Activated CD8-positive, alpha-beta memory T cell treated with anti-CD3 and anti-CD28 coated beads, Interleukin-2, amount 50 U/mL, for 24 hours (primary cell): ENCODE results near the gene MAP1S.

ENCODE experiments used
- DNase-seq: peaks from one replicate; pipeline ENCODE4 v3.0.0-alpha.2; 2020; ENCODE audit errors: extremely low read depth

Gene MAP1S

DNA sequence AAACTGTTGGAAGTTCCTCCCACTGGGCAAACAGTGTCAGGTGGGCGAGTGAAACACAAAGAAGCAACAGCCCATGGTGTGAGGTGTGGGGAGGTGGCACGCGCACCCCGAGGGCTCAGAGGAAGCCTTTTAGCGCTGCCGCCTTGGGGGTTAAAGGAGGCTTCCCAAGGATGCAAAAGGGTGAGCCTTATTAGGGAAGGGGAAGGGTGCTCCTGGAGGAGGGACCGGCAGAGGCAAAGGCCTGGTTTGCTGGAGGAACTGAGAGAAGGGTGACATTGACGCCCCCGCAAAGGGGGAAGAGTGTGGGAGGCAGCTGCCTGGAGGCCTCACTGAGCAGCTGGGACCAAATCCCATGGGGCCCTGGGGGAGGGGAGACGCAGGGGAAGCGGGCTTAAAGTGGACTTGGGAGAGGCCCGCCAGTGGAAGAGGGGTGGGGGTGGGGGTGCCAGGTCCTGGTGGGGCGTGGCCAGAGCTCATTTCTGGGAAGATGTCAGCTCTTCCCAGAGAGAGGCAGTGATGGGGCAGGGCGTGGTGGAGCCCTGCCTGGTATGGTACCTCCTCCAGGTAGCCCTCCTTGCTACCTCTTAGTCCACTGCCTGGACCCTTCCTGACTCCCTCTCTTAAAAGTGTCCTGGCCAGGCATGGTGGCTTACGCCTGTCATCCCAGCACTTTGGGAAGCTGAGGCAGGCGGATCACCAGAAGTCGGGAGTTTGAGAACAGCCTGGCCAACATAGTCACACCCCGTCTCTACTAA is 20.0 kb downstream of the MAP1S start:
- no peak for DNase-seq

DNA sequence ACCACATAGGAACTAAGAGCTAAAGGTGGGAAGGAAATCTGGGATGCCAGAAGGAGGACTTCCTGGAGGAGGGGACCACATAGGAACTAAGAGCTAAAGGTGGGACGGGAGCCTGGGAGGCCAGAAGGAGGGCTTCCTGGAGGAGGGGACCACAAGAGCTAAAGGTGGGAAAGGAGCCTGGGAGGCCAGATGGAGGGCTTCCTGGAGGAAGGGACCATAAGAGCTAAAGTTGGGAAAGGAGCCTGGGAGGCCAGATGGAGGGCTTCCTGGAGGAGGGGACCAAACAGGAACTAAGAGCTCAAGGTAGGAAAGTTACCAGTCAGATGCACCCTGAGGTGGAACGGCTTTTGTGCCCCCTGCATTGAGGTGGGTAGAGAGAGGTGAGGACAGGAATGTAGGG is 22.2 kb downstream of the MAP1S start:
- DNase-seq, result no peak

DNA sequence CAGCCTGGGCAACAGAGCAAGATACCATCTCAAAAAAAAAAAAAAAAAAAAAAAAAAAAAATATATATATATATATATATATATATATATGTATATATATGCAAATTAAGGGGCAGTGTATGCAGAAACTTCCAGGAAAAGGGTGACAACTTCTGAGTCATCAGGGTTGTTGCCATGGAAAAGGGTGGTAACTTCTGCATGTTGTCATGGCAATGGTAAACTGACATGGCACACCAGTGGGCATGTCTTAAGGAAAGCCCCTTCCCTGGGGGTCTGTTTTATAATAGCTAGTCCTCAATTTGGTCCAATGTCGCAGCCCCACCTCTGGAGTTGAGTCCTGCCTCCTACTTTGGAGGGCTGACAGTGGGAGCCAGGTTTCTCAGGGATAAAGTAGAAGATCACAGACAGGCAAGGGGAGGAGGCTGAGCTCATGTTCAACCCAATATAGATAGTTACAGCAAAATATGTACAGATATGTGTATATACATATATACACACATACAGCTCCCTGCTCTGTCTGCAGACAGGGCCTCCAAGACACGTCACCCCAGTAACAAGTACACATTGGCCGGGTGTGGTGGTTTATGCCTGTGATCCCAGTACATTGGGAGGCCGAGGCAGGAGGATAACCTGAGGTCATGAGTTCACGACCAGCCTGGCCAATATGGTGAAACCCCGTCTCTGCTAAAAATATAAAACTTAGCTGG is 24.7 kb downstream of the MAP1S start:
- no peak for DNase-seq

DNA sequence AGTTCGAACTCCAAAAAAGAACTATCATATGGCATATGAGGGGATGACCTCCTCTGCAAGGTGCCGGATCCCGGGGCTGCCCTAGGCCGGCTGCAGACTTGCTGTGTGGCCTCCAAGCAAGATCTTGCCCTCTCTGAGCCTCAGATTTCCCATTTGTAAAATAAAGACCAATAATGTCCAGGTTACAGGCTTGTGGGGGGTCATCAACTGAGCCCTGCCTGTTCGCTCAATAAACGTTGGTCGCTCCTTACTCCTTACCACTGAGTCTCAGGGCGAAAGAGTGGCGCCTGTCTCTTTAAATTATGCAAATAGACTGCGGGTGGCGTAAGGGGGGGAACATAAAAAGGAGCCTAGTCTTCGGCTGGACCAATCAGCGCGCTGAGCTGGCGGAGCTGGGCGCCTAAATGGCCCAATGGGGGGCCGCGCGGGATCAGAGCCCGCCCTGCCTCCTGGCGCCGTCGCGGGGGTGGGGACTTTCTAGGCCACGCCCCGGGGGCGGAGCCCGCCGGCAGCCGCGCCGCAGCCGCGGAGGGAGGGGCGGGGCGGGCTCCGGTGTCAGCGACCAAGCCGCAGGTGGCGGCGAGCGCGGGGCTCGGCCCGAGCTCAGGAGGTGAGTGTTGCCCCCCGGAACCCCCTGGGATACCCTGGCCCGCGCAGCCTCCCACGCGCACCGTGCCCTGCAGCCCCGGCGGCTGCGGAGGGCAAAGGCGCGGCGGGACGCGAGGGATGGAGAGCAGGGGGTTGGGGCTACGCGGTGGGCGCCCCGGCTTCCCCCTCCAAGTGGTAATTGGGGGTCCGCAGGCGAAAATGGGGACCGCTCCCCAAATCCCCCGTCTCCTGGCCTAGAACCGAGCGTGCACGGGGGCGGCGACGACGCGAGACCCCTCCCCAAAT is 28.2 kb downstream of the MAP1S start:
- peak; percentile 84 for DNase-seq

DNA sequence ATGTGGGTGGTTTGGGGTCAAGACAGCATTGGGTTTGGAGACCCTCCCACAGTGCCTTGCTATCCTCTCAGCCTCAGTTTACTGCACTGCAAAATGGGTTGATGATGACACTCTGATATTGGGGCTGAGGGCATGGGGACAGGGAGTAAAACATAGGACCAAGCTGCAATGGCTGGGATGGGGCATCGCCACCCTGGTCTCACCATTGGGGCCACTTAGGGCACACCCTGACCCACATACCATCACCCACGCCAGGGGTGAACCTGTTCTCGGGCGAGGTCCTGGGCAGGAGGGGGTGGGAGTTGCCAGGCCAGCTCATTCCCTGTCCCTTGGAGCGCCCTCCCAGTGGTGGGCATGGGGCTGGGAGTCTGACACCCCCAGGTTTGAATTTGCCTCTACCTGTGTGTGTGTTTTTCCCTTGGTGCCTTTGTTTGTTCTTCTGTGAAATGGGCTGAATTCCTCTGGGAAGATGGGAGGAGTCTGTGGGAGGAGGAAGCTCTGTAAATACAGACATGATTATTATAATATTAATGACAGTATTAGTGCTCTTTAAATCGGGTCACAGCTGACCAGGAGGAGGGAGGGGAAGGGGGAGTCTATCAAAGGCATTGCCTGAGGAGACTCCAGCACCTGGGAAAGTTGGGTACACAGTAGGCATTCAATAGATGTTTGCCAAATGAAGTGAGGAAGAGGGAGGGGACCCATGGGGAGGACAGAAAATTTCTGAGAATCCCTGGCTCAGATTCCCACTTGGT is 29.8 kb downstream of the MAP1S start:
- DNase-seq, result no peak

DNA sequence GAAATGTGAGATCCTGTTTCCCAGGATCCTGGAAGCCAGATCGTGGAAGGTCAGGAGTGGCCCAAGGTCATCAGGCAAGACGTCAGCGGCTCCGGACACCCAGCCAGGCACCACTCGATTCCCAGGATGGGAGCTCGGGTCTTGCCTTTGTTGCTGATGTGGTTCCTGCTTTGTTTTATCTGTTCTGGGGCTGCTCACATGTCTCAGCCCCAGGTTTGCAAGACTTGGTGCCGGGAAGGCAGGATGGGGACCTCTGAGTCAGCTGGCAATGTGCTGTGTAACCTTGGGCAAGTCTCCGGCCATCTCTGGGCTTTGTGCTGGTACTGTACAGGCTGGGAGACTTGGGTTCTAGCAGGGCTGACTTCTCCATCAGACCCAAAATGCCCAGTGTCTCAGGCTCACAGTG is 30.6 kb downstream of the MAP1S start:
- DNase-seq, result no peak

DNA sequence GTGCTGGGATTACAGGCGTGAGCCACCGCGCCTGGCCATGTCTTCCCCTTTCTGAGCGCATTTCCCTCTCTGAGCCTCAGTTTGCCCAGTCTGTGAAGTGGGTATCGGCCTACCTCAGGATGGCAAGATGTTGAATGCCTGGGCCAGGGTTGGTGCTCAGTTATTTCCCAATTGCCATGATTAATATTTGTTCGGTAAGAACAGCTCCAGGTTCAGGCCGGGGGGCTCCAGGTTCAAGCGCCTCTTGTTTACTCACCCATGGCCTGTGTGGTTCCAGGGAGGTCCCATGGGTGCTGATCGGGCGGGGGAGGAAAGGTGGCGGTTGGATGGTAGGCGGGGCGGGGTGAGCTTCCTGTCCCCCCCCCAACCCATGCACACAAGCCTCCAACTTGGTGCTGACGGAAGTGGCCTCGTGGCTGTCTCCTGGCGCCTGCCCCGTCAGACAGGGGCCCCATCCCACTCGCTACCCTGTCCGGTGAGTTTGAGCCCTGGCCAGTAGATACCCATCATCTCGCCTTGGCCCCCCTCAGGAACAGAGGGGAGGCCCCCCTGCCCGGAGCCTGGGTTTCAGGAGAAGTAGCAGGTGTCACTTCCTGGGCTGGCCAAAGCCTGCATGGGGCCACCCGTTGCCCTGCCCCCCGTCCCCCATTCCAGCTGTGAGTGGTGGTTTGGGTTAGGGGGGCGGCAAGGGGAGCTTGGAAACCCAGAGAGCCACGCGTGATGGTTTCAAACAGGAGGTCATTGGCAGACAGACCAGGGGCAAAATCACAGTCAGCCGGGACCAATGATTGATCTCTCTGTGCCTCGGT is 32.0 kb downstream of the MAP1S start, which contains the start of gene FCHO1:
Gene FCHO1, plus strand, starts transcription at position 375 of the 809 bp plus-strand sequence. CDS start 3,688 bp downstream, outside the sequence.
- peak; percentile 68 for DNase-seq

DNA sequence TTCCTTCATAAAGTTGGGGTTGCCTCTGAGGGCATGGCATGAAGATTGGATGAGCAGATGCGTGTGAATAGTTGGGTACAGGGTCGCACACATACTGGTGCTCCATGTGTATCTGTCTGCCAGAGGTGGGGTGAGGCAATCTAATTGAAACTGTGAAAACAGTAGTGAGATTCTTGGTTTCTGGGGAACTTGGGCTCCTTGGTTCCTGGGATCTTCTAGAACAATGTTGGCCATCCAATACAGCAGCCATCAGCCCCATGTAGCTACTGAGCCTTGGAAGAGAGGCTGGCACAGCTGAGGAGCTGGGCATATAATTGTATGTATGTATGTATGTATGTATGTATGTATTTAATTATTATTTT is 32.6 kb downstream of the MAP1S start:
- no peak for DNase-seq

DNA sequence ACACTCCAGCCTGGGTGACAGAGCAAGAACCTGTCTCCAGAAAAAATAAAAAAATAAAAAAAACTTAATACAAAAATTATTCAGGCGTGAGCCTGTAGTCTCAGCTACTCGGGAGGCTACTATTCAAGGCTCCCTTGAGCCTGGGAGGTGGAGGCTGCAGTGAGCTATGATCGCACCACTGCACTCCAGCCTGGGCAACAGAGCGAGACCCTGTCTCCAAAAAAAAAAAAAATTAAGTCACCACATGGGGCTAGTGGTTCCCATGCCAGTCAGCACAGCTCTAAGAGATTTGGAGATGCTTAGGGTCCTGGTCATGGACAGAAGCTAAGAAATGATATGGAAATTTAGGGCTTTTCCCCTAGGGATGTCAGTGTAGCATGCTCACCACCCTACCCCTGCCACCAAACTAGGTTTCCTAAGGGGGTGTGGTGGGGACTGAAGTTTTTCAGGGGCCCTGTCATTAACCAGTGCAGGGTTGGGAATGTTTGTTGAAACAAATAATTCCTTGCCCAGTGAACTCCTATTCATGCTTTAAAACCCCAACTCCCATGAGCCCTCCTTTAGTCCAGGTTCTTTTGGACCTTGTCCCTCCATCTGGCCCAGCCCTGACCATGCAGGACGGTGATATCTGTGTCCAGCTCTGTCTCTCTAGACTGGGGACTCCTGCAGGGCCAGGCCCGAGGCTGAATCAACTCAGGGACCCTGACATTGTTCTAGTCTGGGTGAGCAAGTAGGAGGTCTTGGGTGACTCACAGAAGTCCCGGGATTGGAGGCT is 33.8 kb downstream of the MAP1S start:
- no peak for DNase-seq

DNA sequence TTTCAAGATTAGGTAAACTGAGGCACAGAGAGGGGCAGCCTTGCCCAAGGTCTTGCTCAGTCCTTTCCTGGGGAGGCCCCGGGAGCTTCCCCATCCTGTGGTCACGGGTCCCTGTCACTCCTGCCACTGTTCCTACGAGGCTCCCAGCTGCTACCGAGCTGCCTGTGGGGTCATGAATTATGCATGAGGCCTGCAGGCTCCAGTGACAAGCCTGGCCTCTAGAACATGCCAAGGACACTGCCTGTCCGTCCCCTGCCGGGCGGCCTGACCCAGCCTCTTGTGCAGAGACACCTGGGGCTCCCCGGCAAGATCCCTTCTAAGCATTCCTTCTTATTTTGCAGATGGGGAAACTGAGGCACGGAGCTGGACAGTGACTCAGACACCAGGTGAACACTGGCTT is 34.7 kb downstream of the MAP1S start:
- no peak for DNase-seq

DNA sequence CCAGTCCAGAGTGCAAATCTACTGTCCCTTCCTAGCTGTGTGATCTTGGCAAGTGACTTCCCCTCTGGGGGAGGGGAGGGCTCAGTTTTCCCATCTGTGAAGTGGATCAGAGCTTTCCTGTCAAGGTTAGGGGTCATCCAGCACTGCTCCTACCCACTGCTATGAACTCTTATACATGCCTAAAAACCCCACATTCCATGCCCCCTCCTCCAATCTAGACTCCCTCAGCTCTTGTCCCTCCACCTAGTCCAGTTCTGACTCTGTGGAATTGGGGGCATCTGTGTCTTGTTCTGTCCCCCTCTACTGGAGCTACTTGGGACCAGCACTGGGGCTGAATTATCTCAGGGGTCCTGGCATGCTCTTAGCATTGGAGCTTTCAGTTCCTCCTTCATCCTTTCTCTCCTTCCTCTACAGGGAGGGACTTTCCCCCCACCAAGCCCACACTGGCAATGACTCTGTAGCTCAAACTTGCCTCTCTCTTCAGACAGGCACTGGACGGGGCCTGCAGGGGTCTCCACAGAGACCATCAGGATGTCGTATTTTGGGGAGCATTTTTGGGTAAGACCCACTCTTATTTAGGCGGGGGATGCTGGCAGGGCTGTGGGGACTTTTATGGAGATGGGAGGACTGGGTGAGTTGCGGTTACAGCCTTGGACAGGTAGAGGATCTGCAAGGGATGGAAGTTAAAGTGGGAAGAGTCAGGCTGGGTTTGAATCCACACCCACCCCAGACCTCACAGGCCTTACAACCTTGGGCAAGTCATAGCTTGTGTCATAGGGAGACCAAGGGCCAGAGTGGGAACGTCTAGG is 35.6 kb downstream of the MAP1S start:
- DNase-seq, result no peak

DNA sequence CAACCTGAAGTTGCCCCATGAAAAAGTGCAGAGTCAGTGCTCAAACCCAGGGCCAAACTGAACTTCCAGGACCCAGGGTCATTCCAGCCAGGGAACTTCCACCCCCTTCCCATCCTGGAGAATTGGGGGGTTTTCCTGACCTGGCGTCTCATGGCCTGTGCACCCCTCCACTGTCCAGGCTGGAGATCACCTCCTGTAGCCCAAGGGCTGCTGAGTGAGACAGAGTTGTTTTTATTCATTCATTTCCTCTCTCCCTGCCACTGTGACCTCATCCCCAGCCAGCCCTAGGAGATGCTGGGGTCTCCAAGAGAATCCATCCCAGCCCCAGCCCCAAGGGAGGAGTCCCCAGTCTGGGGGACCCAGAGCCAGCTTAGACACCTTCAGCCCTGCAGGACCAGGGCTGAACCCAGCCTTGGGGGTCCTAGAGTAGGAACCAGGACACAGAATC is 36.2 kb downstream of the MAP1S start:
- no peak for DNase-seq

DNA sequence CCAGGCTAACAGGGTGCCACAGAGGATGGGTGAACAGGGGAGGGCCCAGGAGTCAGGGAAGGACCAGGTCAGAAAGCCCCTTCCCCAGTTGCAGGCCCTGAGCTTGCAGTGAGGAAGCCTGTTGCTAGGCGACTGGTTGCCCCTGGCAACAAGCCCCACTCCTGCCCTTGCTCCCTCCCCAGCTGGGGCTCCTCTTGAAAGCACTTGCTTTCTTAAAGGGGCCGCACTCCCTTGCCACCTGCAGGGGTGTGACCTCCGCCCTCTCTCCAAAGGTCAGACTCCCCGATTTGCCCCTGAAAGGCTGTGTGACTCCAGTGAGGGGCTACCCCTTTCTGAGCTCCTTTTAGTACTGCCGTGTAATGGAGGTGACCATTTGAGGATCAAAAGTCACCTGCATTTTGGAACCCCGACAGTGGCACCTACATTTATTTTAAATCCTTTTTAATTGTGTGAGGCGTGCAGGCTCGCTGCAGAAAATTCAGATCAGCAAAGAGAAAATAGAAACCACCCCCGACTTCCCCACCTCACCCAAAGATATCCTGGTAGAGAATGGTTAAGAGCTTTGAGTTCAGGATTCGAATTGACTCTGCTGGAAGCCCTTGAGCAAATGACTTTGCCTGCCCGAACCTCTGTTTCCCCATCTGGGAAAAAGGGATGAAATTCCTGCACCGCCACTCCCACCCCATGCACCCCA is 36.8 kb downstream of the MAP1S start:
- no peak for DNase-seq

DNA sequence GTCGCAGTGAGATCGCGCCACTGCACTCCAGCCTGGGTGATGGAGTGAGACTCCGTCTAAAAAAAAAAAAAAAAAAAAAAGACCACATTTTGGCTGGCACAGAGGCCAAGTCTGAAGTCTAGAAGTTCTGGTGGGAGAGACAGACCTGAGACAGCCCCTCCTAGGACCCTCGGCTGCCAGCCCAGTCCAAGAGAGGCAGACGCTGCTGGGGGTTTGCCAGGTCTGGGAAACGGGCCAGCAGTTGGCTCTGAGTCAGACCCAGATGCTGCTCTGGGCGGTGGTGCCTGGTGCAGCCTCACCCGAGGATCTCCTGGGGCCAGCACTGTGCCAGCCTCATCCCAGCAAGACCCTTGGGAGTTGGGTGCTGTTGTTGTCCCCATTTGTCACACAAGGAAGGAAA is 37.8 kb downstream of the MAP1S start:
- DNase-seq, result no peak

DNA sequence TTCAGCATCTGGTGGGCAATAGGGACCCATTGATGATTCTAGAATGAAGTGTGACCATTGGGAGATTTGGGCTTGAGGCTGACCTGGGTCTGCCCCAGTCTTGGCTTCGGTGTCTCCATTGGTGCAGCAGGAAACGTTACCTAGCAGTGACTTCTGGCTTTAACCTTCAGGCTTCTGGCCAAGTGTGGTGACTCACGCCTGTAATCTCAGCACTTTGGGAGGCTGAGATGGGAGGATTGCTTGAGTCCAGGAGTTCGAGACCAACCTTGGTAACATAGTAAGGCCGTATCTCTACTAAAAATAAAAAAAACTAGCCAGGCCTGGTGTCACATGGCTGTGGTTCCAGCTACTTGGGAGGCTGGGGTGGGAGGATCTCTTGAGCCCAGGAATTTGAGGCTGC is 39.2 kb downstream of the MAP1S start:
- DNase-seq, result no peak

DNA sequence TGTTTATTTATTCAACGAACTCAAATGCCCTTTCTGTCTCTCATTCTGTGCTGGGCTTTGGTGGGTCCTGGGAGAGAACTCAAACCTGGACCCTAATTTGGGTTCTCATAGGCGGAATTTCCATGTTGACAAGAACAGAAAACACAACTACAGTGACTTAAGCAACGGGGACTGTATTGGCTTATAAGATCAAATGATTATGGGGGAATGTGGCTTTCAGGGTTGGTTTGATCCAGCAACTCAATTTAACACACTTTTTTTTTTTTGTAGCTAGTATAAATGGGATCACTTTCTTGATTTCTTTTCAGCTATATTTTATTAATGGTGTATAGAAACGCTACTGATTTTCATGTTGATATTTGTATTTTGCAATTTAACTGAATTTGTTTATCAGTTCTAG is 41.9 kb downstream of the MAP1S start:
- DNase-seq, result no peak

DNA sequence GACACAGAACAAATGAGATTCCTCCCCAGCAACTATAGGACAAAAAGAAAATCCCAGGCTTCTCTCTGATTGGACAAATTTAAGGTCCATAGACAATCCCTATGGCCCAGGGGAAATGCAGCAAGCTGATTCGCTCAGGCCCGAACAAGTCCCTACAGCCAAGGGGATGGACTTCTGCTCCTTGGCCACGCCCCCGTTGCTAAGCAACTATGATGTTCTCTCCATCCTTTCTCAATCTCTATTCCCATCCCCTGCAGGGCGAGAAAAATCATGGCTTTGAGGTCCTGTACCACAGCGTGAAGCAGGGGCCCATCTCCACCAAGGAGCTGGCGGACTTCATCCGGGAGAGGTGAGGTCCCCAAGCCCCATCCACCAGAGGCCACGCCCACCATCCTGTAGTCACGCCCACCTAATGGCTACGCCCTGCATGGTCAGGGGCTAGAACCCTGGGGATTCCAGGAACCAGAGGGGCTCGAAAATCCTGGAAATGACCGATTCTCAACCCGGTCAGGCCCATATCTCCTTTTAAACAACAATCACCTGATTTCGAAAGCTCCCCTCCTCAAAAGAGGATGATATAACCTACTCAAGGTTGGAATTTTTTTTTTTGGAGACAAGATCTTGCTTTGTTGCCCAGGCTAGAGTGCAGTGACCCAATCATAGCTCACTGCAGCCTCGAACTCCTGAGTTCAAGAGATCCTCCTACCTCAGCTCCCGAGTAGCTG is 43.4 kb downstream of the MAP1S start:
- DNase-seq, result no peak

DNA sequence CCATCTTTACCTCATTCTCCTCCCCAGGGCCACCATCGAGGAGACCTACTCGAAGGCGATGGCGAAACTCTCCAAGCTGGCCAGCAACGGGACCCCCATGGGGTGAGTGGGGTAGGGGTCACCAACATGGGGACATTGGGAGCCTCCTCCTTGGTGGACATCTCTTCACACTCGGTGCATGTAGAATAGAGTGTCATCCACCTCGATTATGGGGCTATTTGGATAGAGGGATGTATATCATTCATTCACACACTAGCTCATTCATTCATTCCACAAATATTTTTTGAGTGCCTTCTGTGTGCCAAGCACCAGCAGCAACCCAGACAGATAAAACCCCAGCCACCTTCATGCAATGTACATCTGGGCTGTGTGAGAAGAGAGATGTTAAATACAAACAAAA is 45.1 kb downstream of the MAP1S start:
- DNase-seq, result no peak
